Activated CD8-positive, alpha-beta memory T cell treated with anti-CD3 and anti-CD28 coated beads, Interleukin-2, amount 50 U/mL, for 24 hours (primary cell): Measurements from ENCODE around the gene CYB5R3.

Source experiments
- DNase-seq: peaks from one replicate; pipeline ENCODE4 v3.0.0-alpha.2; 2020; ENCODE audit errors: extremely low read depth

The CYB5R3 gene

DNA sequence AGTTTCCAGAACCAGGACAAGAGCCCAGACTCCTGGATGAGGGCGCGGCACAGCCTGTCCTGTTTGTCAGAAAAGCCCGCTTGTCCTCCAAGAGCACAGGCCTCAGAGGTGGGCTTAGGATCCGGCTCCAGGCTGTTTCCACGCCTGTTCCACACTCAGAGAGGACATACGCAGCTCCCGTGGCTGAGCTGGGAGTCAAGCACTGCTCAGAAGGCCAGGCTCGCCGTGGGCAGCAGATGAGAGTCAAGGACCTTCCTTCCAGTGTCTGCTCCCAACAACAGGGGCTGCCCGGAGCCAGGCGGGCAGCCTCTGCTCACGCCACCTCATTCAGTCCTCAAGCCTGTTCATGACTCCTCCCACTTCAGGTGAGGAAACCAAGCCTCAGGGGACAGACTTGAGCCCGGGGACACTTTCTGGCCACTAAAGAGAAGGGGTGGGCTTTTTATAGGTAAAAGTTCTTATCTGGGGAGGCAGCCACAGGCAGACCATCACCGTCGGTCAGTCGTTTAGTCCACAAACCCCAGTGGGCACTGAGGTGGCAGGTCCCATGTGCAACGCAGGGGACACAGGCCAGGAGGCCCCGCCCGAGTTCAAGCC, 3.8 kb downstream of the CYB5R3 start:
- no peak for DNase-seq

DNA sequence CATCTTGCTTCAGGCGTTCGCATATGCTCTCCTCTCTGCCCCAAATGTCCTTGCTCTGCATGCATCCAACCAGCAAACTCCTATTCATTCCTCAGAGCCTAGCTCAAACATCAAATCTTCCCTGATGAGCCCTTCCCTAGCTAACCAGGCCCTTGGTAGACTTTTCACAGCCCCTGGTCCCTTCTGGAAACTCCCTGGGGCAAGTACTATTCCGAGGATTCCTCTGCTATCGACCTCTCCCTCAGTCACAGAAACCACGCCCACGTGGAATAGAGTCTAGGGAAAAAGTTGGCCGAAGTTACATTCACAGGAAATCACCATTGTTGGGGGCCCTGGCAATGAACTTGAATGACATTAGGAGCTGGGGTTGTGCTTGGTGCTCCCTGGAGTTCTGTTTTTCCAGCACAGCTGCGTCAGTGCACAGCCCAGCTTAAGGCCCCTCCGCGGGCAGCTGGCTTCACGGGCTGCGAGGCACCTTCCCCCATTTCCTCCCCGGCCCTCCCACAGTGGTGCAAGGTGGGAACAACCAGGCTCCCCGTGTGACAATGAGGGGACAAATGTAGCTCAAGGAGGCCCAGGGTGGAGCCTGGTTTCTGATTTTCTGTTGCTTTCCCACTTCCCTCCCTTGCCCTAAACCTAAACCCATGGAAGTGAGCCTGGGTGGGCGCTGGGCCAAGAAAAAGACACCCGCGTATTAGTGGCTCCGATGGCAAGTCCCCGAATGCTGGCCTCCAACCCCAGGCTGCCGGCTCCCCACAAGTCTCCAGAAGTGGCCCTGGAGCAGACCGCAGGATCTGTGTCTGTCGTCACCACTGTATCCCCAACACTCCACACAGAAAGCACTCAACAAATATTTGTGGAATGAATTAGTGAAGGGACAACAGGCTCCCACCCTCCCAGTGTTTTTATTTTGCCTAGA, 4.5 kb downstream of the CYB5R3 start:
- no peak for DNase-seq

DNA sequence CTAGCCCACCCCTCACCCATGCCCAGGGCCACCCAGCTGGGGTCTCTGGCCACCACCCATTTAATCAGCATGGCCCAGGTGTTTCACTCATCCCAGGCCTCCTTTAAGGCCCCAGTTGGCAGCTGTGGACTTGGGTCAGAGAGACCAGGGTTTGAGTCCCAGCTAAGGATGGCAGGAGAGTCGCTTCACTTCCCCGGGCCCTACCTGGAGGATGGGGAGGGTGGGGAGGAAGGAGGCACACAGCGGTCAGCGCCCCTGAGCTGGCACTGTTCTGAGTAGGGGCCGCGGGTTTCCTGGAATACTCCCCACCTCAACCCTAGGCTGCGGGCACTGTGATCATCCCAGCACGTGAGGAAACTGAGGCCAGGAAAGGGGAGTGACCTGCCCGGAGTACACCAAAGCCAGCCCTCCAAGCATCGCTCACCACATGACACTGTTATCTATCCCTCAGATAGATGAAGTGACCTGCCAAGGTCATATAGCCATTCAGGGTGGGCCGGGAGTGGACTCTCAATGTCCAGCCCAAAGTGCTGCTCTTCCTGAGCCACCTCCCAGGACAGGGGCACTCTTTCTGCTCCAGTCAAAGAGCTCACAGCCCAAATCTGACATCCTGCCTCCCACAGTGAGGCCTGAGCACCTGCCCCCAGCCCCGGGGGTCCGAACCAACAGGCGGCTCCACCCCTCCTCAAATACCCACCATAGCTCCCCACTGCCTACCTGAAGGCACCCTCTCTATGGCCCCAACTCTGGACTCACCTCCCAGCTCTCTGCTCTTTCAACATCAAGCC, 5.4 kb downstream of the CYB5R3 start:
- no peak for DNase-seq

DNA sequence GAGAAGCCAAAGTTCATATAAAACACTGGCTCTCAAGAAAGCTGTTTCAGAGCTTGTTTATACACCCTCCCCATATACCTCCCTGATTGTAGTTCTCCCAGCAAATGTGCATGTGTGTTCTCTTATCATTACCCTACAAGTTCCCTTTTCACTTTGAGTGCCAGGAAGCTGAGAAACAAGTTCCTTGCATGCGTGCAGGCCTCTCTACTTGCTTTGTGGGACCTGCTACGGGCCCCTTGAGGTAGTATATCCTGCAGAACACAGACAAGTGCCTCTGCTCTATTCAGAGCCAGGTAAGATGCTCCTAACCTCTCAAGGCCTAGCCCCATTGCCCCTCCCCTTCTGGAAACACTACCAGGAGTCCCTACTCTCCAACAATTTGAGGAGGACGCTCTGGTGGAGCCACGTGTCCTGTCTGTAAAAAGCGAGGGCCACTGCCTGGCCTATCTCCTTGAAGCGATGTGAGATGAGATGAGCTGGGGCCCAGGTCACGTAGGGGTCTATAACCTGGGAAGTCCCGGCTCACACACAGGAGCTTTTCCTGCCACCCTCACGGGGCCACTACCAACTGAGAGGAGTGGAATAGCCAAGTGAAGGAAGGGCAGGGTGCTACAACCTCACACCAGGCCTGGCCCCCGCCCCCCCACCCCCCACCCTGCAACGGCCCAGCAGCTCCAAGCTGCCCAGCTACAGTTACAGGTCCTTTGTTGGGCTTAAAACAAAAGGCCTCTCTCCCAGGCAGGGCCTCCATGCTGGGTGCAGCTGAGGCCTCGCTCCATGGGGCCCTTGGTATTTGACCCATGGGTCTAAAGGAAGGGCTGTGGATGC, 6.2 kb downstream of the CYB5R3 start:
- DNase-seq: no peak

DNA sequence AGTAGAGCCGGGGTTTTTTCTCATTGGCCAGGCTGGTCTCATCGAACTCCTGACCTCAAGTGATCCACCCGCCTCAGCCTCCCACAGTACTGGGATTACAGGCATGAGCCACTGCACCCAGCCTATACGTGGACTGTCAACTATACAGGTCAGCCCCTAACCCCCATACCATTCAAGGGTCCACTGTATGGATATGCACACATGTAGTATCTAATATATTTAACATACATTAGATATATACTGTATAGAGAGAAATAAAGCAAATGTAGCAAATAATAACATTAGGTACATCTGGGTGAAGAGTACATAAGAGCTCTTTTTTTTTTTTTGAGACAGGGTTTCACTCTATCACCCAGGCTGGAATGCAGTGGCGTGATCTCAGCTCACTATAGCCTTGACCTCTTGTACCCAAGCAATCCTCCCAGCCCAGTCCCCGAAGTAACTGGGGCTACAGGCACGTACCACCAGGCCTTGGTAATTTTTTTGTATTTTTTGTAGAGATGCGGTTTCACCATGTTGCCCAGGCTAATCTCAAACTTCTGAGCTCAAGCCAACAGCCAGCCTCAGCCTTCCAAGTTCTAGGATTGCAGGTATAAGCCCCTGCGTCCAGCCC, 7.3 kb downstream of the CYB5R3 start:
- no peak for DNase-seq

DNA sequence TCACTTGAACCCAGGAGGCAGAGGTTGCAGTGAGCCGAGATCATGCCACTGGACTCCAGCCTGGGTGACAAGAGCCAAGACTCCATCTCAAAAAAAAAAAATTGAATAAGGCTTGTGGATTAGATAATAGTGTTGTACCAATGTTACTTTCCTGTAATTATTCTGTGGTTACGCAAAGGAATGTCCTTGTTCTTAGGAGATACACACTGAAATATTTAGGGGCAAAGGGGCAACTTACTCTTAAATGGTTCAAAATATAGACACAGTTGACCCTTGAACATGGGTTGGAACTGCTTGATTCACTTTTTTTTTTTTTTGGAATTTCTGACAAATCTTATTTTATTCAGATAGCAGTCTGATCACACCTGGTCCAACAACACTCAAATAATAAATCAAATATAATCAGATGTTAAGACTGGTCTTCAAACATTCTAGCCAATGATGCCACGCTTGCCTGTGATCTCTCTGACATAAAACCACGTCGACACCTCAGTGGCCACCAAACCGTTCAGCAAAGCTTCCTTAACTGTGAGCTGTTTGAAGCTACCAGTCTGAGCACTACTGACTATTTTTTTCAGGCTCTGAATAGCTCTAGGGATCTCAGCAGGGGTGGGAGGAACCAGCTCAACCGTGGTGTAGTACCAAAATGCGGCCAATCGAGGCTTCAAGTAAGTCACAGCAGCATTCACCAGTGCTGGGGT, 9.5 kb downstream of the CYB5R3 start:
- DNase-seq: no peak

DNA sequence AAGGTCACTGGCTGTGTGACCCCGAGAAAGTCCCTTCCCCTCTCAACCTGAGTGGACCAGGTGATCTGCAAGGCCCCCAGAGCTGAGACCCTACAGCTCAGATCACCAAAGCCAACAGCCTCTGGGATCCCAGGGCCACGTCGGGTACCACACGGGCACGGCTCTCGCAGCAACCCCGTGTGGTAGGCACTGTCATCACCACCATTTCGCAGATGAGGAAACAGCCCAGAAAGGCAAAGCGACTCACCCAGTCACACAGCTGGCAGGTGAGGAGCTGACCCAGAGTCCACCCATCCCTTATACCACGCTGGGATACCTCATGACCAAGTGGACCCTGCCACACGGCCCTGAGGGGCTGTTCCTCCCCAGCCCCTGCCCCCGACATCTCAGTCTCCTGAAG, 11.6 kb downstream of the CYB5R3 start:
- no peak for DNase-seq

DNA sequence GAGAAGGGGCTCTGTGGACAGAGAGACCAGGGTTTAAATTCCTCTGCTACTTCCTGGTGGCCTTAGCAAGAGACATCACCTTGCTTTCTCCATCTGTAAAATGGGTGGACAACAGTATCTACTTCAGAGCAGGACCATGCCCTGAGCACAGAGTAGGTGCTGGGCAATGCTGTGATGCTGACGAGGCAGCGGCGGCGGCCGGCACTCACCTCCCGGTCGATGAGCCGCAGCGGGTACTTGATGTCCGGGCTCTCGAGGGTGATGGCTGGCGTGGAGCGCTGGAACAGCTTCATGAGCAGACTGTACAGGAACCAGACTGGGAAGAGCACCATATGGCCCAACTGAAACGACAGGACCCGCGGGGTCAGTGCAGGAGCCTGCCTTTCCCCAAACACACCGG, 12.7 kb downstream of the CYB5R3 start:
- no peak for DNase-seq

DNA sequence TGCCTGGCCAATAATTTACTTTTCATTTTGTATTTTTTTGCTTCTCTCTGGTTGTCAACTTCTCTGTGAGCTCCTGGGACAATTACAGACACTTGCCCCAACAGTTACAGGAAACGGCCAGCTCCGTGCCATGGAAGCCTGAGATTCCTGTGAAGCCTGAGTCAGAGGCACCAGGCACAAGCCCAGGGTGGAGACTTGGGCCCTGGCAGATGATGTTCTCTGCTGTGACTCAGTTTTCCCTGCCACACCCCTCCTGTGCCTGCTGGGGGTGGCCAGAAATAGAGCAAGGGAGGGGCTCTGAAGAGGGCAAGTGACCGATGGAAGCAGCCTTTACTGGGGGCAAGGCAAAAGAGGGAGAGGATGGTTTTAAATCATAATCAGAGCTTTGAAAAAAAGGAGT, 13.7 kb downstream of the CYB5R3 start:
- no peak for DNase-seq

DNA sequence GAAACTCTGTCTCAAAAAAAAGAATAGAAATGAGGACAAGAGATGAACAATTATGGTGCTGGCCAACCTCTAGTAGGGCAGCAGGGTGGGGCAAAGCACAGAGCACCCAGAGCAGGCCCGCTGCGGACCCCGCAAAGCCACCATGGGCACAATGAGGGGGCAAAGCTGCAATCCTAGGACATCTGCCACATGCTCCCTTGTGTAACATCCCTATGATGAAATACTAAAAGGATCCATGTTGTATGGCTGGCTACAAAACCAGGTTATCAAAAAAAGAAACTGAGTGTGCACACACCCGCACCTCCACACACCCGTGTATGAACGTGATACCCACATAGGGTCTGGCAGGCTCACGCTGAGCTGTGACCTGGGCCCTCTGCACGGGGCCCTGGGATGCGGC, 16.2 kb downstream of the CYB5R3 start:
- DNase-seq: no peak

DNA sequence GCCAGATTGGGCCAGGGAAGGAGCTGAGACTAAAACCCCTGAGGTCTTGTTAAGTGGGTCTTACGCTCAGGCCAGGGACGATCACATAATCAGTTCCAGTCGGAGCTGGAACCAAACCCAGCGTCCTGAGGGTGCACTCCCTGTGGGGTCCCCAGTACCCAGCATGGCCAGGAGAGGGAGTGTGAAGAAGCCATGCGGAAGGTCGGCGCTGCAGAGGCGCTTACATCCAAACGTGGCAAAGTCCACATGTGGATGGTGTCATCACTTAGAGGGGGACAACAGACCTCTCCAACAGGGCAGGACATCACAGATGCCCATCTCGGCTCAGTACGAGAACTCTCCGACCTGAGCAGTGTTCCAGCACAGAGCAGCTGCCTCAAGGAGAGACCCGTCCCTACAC, 17.1 kb downstream of the CYB5R3 start:
- no peak for DNase-seq

DNA sequence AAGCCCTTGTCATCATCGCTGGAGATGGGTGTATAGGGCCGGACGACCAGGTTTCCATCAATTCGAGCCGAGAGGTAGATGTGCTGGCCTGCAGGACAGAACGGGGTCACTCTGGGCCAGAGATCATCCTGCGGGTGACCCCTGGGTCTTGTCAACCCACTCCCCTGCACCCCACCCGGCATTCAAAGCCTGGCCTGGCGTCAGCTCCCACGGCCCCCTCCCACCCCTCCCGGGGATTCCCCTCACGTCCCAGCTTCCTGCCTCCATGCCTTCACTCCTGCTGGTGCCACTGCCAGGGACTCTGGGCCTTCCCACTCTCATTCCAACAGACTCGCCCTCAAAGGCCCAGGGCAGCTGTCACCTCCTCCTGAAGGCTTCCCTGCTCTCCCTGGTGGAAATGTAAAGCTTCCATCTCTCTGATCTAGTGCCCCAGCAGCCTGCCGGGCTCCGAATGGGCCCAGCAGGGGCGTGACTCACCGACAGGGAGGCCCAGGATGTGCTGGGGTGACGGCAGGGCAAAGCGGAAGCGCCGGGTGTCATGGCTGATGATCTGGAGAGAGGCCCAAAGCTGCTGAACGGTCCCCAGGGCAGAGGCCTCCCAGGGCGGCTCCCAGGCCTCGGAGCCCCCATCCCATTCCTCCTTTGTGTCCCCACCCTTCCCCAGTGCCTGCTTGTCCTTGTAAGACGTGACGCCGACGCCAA, 18.1 kb downstream of the CYB5R3 start:
- no peak for DNase-seq

DNA sequence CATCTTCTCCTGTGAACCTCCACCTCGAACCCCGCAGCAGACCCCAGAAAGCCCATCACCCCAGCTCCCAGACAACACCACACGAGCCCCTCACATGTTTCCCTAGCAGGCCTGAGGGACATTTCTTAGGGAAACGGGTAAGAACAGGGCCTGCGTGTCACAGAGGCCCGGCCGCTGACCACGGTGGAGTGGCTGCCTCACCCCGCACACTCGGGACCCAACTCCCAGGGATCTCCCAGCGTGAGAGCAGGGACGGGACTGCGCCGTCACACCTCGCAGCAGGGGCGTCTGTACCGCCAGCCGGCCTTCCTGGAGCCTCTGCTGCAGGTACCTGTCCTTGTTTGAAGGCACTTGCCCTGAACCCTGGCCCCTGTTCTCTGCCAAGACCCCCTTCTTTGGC, 19.0 kb downstream of the CYB5R3 start:
- no peak for DNase-seq

DNA sequence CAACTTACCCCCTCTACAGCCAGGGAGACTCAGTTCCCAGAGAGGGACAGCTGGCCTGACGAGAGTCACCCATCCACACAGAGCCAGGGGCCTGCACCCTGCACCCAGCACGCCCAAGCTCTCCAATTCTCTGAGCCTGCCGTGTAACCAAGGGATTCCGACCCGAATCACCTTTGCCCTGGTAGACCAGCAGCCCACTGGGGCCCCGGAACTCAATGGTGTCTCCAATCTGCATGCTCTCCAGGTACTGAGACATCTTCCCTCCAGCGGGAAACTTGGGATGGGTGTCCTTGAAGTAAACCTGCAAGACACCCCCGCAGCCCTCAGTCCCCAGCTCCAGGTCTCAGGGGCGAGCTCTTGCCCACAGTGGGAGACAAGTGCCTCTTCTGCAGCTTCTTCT, 21.2 kb downstream of the CYB5R3 start:
- DNase-seq: no peak

DNA sequence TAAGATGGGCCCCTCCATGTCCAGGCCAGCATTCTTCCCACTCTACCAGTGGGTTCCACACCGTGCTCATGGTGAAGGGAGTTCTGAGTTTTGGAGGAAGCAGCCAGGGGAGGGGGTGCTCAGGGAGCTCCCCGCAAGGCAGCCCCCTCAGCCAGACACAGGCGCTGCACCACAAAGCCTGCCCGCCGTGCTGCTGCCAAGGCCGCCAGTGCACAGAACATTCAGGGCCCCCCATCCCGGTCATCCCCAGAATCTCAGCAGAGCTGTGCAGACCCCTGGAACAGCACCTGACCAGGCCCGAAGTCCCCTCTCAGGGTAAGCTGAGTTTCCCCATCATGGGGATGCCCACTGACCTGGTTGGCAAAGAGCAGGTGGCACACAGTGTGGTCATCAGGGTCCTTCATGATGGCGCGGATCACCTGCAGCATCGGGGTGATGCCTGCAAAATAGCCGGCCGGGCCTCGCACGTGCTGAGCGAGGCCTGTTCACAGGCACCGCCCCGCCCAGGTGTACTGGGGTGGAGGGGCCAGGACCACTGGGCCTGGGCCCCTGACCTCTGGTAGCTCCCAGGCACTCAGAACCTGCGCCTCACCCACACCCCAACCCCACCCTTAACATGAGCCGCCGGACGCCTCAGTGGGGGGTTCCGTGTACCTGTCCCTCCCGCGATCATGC, 22.1 kb downstream of the CYB5R3 start:
- DNase-seq: no peak

DNA sequence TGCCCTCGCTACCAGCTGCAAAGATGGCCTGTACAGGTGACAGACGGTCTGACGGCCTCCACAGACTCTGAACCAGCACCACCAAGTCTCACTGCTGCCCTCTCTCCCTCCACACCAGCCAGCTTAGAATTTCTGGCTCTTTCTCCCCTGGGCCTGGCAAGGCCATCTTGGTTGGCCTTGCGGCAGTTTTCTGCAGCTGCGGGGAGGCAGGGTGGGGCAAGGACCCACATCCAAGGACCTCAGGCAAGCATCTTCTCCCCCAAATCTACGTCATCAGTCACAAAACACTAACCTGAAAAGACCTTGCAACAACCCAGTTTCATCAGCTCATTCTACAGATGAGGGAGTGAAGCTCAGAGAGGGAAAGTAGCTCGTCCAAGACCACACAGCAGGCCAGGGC, 22.8 kb downstream of the CYB5R3 start:
- no peak for DNase-seq

DNA sequence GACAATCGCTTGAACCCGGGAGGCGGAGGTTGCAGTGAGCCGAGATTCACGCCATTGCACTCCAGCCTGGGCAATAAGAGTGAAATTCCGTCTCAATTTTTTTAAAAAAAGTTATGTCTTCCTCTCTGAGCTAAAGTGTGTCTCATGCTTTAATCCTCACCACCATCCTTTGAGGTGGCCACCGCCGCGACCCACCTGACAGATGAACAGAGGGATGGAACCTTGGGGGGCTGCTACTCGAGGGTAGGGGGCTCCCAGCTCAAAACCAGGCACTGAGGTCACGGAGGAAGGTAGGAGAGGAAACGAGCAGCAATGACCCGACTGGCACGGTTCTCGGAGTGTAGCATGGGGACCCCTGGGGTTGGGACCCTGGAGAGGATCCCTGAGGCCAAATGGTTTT, 23.8 kb downstream of the CYB5R3 start:
- DNase-seq: no peak

DNA sequence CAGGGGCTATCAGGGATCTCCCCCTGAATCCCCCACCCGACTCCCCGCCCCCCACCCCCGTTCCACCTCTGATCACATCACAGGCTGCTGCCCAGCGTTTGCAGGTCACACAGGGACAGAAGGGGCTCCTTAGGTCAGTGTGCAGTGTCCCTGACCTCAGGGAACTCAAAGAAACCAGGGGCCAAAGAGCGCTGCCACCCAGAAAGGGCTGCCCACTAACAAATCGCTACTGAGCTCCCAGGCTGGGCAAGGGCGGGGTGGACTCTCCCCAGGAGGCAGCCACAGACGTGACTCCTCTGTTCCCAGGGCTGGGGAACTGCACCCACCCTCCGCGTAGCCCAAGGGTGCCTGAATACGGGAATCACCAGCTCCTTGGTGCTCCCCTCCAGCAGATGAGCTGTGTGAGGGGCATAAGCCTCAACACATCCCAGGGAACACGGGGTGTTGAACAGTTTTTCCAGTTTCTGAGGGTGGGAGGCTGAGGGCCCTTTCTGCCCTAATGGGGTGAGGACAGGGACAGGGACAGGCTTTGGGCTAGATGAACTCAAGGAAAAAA, 24.6 kb downstream of the CYB5R3 start:
- no peak for DNase-seq

DNA sequence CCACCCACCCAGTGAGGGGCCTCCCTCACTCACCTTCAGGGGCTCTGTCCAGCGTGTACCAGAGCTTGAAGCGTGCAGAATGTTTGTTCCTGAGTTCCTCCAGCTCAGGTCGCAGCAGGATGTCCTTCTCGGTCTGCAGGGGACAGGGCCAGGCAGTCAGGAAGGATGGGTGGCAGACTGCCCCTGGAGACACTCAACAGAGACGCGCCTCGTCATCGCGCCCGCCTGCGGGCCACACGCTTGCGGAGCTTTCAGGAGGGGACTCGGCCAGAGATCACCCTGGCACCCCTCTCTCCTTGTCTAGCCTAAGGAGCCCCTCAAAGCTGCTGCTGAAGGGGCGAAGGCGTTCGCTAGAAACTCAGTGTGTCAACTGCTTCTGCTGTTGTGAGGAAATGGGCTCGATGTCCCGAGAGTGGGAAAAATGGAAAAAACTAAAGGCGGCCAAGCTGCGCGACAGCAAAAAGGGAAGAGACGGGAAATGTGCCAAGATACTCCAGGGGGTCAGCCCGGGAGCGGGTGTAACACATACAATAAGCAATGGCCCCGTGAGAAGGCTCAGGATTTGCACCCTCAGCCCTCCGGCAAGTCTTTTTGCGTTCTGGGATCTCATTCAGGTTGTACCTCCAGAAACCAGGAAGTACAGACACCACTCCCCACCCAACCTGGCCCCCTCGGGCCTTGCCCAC, 25.3 kb downstream of the CYB5R3 start:
- no peak for DNase-seq
